Stimulated activated CD4-positive, alpha-beta T cell treated with anti-CD3 and anti-CD28 coated beads, Interleukin-1b, Interleukin-23, amount 100 ng/mL, for 24 hours (primary cell): ENCODE measurements around the gene PCSK9.
"Not testable (repeated sequence)": the region's sequence is repeated elsewhere in the genome, so short reads cannot be mapped to it uniquely, and the experiment has no call there.

Experiments
- DNase-seq, 4 experiments: peaks; one replicate each; pipeline ENCODE4 v3.0.0-alpha.2; 2020; ENCODE audit warnings: low read depth in 4 of 4, low spot score in 1 of 4

The PCSK9 gene

DNA sequence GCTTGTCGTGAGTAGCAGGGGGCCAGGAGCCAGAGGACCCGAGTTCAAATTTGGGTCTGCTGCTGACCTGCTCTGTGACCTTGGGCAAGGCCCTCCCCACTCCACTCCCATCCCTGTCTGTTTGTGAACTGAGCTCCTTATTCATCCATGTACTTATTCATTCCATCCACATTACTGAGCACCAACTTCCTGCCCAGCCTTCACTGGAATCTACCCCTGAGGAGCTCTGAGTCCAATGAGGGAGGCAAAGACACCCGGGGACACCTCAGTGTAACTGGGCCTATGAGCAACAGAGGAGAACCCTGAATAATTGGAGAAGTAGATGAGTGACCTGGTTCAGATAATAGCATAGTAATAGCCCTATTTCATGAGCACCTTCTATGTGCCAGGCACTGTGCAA is 31.7 kb upstream of the PCSK9 start:
- no peak for DNase-seq

DNA sequence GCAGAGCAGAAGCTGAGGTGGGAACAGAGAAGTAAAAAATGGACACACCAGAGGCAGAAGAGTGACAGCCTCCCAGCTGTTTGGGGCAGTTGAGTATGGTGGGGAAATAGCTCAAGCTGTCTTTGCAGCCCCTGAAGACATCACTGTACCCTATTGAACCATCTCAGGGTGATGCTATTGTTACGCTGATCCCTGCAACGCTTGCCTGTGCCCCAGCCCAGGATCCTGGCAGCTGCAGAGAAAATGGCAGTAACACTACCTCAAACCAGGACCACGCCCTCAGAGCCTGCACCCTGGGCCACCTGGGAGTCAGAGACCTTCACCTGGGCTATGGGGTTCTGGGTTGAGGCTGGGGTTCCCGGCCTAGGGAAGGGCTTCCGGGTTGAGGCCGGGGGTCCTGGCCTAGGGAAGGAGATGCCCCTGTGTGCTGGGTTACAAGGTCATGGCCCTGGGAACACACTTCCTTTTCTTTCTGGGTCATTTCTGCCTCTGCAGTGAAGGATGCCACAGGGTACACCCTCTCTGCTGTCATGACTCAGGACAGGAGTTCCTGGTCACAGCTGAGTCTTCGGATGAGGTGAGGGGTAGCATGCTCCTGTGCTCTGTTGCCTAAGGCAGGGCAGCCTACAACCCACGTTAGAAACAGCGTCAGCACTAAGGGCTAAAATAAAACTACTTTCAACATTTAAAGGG is 29.0 kb upstream of the PCSK9 start:
- DNase-seq: no peak

DNA sequence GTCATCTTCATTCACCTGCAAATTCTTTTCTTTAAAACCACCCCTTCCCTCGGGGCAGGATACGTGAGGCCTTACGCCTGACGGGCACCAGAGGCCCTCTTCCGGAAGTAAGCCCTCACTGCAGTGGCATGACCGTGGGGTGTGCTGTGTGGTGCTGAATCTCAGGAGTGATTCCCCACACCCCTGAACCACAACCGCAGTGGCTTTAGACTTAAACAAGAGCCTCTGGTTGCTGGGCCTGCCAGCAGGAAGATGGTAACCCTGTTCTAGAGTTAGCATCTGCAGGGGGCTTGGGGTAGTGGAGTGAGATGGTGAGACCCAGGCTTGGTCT is 28.5 kb upstream of the PCSK9 start:
- no peak for DNase-seq

DNA sequence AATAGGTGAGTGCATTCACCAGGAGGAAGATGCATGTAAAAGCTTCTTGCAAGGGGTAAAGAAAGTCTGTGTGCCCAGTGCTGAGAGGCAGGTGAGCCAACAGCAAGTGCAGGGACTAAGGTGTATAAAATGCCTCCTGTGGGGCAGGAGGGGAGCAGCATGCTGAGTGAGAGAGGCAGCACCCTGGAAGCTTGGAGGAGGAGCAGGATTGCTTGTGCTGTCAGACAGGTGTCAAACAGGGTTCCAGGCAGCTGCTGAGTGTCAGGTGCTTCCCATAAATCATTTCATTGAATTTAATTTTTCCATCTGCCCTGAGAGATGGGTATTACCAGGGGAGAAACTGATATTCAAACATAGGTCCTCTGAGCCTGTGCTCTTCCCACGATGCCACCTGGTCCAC is 26.7 kb upstream of the PCSK9 start:
- DNase-seq: no peak

DNA sequence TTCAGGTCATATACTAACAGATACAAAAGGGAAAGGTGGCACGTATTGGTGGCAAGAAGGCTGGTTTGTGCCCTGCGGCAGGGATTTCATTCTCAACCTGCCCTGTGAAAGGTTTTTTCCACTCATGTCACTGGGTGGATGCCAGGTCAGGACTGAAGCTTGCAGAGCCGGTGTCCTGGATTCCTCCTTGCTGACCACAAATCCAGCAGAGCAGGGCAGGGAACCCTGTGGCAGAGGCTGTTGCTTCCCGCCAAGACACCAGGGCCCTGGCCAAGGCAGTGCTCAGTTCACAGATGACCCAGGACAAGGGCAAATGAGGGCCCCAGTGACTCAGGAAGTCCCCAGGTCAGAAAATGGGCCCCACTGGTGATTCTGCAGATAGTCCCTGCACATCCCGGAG is 24.2 kb upstream of the PCSK9 start:
- no peak for DNase-seq

DNA sequence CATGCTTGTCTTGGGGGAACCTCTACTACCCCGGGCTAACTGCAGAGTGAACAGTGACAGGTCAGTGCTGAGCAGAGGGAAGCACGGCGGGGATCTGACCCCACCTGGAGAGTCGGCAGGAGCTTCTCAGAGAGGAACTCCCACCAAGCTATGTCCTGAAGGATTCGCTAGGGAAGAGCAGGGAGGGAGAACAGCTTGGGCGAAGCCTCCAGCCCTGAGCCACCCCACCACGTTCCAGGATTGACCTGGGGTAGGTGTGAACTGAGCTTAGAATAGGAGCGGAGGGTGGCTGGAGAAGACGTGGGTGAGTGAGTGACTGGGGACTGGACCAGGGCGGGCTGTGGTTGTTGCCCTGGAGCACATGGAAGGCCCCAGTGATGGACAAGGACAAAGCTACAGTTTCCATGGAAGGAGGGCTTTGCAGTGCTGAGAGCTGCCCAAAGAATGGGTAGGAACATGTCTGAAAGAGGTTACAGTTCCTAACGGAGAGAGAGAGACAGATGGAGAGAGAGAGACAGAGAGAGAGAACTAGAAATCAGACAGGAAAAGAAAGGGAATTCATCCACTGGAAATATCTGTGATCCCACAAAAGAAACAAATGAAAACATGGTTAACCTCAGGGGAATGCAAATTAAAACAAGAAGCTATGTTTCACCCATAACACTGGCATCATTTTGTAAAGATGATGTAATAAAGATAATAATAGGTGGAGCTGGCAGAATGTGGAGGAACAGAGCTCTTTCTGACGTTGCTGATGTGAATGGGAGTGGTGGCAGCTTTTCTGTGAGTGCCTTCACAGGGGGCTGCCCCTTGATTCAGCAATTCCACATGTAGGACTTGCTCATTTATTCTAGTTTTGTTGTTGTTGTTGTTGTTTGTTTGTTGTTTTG is 23.4 kb upstream of the PCSK9 start:
- no peak for DNase-seq

DNA sequence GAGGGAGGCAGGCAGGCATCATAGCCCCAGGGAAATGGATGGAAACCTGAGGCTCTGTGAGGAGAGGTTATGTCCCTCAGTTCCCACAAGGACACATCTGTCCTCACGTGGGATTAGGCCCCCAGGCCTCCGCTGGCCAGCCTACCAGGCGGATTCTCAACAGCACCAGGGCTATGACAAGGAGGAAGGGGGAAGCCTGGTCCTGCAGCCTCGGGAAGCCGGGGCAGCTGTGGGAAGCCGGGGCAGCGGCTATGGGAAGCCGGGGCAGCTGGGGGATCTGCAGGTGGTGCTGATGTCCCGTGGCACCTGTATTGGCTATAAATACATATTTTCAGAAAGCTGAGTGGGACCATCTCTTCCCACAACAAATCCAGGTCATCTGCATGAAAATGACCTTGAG is 21.0 kb upstream of the PCSK9 start:
- no peak for DNase-seq

DNA sequence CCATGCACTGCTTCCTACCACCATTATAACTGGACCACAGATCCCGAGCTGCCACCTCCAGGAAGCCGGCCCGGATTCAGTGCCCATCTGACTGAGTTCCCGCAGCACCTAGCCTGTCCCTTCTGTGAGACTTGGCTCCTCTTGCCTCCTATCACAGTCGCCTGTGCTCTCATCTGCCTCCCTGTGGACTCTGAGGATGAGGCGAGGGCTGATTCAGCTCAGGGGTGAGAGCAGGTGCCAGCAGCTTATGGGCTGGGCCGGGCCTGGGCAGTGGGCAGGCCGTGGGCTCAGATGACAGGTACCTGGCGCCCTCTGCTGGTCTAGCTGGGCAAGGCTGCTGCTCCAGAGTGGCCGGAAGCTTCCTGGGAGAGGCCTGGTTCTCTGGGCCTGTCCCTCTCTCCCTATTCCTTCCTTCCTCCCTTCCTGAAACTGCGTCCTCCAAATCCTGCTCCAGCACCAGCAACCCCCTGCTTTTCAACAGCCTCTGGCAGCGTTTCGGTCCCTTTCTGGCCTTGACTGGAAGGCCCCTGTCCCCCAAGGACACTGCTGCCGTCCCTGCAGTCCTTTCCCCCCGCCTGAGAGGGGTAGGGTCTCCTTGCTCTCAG is 17.3 kb upstream of the PCSK9 start:
- DNase-seq: peak; percentile 48 to 54 (median 51)

DNA sequence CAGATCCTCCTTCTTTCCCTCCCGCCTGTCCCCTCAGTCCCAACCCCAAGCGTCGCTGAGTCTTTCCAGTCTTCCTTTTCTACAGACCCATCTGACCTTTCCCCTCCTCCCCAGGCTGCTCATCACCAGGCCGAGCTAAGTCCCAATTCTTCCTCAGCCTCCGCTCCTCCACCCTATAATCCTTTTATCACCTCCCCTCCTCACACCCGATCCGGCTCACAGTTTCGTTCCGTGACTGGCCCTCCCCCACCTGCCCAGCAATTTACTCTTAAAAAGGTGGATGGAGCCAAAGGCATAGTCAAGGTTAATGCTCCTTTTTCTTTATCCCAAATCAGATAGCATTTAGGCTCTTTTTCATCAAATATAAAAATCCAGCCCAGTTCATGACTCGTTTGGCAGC is 15.2 kb upstream of the PCSK9 start:
- not testable (repeated sequence) for DNase-seq

DNA sequence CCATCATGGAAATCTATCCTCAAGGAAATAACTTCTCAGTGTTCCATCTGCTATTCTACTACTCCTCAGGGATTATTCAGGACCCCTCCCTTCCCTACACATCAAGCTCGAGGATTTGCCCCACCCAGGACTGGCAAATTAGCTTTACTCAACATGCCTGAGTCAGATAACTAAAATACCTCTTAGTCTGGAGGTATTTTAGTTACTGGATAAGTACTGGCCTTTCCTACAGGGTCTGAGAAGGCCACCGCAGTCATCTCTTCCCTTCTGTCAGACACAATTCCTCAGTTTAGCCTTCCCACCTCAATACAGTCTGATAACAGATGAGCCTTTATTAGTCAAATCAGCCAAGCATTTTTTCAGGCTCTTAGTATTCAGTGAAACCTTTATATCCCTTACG is 12.7 kb upstream of the PCSK9 start:
- not testable (repeated sequence) for DNase-seq

DNA sequence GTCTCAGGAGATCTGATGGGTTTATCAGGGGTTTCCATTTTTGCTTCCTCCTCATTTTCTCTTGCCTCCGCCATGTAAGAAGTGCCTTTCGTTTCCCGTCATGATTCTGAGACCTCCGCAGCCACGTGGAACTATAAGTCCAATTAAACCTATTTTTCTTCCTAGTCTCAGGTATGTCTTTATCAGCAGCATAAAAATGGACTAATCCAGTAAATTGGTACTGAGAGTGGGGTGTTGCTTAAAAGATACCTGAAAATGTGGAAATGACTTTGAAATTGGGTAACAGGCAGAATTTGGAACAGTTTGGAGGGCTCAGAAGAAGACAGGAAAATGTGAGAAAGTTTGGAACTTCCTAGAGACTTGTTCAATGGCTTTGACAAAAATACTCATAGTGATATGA is 8.2 kb upstream of the PCSK9 start:
- not testable (repeated sequence) for DNase-seq

DNA sequence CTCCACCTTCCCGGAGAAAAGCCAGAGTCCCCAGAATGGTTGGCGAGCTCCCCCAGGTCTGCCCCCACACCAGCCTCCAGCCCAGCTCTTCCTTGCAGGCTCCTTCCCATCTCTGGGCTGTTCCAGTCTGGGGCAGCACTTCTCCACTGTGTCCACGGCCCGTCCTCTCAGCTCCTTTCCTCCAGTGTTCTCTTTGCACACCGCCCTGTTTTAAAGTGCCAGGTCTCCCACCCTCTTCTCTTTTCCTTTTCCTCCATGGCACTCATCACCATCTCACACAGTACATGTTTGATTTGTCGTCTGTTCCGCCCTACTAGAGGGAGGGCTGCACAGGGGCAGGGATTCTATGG is 6.1 kb upstream of the PCSK9 start:
- no peak for DNase-seq

DNA sequence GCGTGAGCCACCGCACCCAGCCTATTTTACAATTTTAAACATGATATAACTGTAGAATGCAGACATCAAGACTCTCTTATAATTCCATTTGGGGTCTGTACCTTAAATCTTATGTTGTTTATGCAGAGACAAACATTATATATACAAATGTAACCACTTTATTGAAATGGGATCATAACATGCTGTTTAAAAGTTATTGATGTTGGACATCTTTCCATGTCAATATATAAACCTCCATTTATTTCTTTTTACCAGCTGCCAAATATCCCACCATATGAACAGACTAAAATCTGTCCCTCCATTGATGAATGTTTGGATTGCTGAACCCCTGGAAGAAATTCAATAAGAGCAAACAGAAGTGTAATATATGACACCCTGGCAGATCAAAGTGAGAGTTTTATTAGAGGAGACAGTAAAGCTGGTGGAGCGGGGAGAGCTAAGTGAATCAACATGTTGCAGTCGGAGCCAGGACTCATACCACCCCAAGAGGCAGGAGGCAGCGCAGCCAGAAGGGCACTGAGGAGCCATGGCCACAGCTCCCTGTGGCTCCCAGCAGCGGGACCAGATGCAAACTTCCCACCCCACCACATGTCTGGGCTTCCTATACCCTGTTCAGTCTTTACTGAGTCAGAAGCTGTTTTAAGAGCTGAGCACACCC is 4.7 kb upstream of the PCSK9 start:
- no peak for DNase-seq

DNA sequence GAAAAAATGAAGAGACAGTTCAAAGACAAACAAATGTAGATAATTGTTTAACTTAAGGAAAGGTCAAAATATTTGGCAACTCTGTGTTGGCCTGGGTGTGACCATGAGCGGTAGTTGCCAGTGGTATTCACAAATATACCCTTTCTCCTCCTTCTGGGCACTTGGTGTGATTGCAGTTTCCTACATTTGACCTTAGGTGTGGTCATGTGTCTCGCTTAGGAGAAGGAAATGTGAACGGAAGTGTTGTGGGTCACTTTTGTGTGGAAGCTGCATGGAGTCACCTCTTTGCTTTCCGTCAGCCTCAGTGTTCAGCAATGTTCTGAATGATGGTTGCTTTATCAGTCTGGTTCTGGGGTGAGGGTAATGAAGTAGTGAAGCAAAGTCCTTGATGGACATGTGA is 3.4 kb upstream of the PCSK9 start:
- DNase-seq: no peak

DNA sequence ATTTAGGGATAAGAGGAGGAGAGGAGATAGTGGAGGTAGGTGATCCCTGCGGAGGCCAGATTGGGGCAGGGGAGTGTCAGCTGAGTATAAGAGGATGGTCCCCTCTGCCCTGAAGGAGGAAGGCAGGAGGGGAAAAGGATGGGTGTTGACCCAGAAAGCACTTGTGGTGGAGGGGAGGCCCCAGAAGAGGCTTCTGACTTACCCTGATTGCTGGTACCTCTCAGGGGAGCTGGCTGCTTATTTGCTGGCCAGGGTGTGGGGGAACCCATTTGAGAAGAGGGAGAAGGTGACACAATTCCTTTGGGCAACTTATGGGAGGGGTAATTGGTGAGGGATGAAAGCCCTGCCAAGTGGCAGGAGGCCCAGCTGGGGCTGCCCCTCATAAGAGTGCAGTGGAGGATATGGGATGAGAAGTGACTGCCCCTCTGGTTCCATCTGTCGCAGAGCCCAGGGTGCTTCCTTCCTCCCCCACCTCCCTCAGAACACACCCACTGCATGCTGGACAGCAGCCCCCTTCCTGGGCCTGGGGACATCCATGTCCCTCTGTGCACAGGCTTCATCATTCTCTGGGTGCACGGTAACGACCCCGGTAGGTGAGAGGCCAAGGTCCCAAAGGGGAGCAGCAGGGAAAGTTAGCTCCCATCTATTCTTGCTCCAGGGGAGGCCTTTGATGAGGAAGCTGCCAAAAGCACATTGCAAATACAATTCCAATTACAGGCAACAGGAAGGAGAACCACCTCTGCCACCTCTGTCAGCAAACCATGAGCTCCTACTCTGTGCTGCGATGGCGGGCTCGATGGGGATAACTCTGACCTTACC is 1.4 kb upstream of the PCSK9 start:
- DNase-seq: no peak

DNA sequence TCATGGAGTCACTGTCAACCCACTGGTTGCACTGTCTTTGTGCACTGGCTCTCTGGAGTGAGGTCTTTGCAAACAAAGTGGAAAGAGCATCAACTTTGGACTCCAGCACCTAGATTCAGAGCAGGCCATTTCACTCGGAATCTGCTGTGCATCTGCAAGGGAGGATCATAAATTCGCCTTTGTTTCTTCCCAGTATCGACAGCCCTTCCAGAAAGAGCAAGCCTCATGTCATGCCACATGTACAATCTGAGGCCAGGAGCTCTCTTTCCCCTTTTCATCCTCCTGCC is 853 bp upstream of the PCSK9 start:
- no peak for DNase-seq

DNA sequence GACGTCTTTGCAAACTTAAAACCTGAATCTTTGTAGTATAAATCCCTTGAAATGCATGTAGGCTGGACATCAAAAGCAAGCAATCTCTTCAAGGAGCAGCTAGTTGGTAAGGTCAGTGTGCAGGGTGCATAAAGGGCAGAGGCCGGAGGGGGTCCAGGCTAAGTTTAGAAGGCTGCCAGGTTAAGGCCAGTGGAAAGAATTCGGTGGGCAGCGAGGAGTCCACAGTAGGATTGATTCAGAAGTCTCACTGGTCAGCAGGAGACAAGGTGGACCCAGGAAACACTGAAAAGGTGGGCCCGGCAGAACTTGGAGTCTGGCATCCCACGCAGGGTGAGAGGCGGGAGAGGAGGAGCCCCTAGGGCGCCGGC is 390 bp upstream of the PCSK9 start:
- DNase-seq: no peak

DNA sequence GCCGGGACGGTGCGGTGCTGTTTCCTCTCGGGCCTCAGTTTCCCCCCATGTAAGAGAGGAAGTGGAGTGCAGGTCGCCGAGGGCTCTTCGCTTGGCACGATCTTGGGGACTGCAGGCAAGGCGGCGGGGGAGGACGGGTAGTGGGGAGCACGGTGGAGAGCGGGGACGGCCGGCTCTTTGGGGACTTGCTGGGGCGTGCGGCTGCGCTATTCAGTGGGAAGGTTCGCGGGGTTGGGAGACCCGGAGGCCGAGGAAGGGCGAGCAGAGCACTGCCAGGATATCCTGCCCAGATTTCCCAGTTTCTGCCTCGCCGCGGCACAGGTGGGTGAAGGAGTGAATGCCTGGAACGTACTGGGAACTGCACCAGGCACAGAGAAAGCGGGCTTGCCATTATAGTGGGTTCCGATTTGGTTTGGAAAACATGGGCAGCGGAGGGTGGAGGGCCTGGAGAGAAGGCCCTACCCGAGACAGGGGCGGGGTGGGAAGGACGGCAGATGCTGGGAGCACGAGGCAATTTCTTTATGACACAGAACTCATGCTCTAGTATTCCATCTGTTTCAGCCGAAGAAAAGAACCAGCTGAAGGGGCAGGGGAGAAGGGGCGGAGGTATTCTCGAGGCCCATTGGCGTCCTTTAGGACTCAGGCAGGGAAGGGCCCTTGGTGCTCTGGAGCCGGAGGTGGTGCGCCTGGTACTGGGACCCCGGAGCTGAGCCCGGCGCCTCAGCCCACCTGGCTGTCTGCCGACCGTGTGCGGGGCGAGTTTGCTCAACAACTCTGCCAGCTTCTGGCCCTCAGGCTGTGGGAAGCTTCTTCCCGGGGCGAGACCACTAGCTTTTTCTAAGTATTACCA is 960 bp downstream of the PCSK9 start:
- DNase-seq: no peak

DNA sequence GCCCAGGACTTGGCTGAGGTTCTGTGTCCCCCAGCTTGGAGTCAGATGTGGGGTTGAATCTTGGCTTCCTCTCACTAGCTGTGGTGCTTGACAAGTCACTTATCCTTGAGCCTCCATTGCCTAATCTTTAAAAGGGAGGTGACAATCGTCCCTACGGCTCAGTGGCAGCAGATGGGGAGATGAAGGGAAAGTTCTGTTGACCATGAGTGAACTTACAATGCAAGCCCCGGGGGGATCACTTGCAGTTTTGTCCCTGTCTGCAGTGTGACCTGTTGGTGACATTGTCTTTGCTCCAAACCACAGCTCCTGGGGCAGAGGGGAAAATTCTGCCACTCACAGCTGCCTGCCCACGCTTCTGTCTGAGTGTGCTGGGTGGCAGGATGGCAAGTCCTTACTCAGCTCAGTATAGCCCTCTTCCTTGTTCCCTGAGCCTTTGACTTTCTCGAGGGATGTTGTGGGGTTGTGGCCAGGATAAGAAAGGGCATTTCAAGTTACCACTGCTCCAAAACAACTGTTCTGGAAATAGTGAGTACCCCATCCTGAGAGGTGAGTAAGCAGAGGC is 1.7 kb downstream of the PCSK9 start:
- no peak for DNase-seq

DNA sequence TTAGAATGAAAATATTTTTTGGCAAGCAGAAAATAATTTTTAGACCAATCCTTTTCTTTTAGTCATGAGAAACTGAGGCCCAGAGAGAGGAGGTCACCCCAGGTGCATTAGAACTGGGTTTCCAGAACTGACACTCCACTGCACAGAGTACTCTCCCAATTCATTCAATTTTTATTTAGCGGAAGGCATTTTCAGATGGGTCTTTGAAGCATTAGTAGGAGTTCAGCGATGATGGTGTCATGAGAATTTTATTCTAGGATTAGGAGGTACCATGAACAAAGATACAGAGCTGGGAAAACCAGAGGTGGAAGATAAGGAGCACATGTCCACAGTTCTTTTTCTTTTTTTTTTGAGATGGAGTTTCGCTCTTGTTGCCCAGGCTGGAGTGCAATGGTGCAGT is 2.3 kb downstream of the PCSK9 start:
- DNase-seq: no peak
